ENCODE measurements around the gene PPDPF. TPM values are rescaled to one million over a fixed set of nuclear protein-coding genes. Genes with fewer than 3 reads are reported as not detected.

The PPDPF gene
- total and polyA plus RNA-seq, 2 of the 8 experiments (the other 6 are each of a cell fraction or from before 2014, with no cell fraction given), result 30.5 to 138 TPM

DNA sequence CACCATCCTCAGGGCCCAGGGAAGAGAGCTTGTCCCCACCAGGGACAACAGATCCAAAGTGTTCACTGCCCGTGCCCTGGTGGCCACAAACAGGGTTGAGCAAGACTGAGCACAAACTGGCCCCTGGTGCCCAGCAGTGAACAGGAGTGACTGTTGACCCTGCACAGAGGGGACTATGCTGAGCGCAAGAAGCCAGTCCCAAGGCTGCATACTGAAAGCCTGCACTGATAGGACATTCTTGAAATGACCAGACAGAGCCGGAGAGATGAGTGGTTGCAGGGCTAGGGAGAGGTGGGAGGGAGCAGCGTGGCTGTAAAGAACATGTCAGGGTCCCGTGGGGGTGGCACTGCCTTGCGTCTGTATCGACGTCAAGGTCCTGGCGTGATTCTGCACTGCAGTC is 30.5 kb downstream of the PPDPF start (continued):
- TF ChIP-seq, protein P1, sequence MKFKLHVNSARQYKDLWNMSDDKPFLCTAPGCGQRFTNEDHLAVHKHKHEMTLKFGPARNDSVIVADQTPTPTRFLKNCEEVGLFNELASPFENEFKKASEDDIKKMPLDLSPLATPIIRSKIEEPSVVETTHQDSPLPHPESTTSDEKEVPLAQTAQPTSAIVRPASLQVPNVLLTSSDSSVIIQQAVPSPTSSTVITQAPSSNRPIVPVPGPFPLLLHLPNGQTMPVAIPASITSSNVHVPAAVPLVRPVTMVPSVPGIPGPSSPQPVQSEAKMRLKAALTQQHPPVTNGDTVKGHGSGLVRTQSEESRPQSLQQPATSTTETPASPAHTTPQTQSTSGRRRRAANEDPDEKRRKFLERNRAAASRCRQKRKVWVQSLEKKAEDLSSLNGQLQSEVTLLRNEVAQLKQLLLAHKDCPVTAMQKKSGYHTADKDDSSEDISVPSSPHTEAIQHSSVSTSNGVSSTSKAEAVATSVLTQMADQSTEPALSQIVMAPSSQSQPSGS (IDR thresholded peaks at IDR 0.05; ENCODE audit: low read length), result no peak

All from H1 (cell line).